OCI-LY1 (cell line): ENCODE measurements around the gene PLBD2.

ENCODE experiments used
- EZH2 ChIP-seq: fragments of 200-600 bp; sonication (generic), shearing (Covaris generic); IDR thresholded peaks from 2 replicates; pipeline ENCODE4 v1.8.0; 2017; ENCODE audit warnings: borderline replicate concordance, mixed run types, mild to moderate bottlenecking, antibody characterized with exemption, low read length, moderate library complexity, mixed read lengths
- TF ChIP-seq, protein P1 (sequence below): fragments of 200-600 bp; sonication (generic), shearing (Covaris generic); IDR thresholded peaks from 2 replicates; pipeline ENCODE4 v1.5.1; 2017; ENCODE audit warnings: mild to moderate bottlenecking, antibody characterized with exemption, low read length, moderate library complexity, mixed read lengths

DNA sequence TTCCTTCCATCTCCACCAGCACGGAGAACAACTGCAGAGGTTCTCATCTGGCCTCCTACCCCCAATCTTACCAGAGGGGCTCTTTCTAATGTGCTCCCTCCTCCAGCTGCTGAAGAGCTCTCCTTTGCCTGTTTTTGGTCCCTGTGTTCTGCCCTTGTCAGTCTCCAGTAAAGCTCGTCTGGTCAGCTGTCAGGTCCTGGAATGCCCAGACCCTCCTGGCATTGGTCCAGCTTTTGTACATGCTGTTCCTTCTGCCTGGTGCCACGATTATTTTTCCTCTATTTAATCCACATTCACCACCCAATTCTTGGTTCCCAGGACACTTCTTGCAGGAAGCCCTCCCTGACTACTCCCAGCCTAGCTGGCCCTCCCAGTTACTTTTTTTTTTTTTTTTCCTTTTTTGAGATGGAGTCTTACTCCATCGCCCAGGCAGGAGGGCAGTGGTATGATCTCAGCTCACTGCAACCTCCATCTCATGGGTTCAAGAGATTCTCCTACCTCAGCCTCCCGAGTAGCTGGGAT lies 30.0 kb upstream of the PLBD2 start:
- TF ChIP-seq, protein P1, sequence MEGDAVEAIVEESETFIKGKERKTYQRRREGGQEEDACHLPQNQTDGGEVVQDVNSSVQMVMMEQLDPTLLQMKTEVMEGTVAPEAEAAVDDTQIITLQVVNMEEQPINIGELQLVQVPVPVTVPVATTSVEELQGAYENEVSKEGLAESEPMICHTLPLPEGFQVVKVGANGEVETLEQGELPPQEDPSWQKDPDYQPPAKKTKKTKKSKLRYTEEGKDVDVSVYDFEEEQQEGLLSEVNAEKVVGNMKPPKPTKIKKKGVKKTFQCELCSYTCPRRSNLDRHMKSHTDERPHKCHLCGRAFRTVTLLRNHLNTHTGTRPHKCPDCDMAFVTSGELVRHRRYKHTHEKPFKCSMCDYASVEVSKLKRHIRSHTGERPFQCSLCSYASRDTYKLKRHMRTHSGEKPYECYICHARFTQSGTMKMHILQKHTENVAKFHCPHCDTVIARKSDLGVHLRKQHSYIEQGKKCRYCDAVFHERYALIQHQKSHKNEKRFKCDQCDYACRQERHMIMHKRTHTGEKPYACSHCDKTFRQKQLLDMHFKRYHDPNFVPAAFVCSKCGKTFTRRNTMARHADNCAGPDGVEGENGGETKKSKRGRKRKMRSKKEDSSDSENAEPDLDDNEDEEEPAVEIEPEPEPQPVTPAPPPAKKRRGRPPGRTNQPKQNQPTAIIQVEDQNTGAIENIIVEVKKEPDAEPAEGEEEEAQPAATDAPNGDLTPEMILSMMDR: no peak
- no peak for TF ChIP-seq EZH2
